Gastroesophageal sphincter (tissue), 4 donors: Measurements from ENCODE around the gene FER. TPM values are rescaled to one million over a fixed set of nuclear protein-coding genes. Genes with fewer than 3 reads are reported as not detected.
A peak's percentile ranks its signal among the peaks of the same experiment; 100 is the strongest.

ENCODE experiments used
- ATAC-seq: fragments of 150-250 bp; one replicate; pipeline ENCODE4 v1.9.1; 2016; ENCODE audit warnings: mild to moderate bottlenecking, moderate library complexity
- H3K27ac ChIP-seq, 4 donors: fragments of 200-600 bp; sonication (generic) in 3 of 4; 1 replicate in 3 of 4; 2 replicates in 1 of 4; pipeline ENCODE4 v1.5.1; 2016 to 2019
- H3K27me3 ChIP-seq: fragments of 200-600 bp; sonication (generic); one replicate; pipeline ENCODE4 v1.5.1; 2019
- H3K36me3 ChIP-seq, 2 donors: fragments of 200-600 bp; sonication (generic); one replicate each; pipeline ENCODE4 v1.5.1; 2019; ENCODE audit warnings: control low read depth in 1 of 2
- H3K4me1 ChIP-seq, 3 donors: fragments of 200-600 bp; sonication (generic); 1 replicate in 2 of 3; 2 replicates in 1 of 3; pipeline ENCODE4 v1.5.1; 2016 to 2019; ENCODE audit warnings: control low read depth in 2 of 3
- H3K4me3 ChIP-seq, 2 donors: fragments of 200-600 bp; sonication (generic); one replicate each; pipeline ENCODE4 v1.5.1; 2019; ENCODE audit warnings: mild to moderate bottlenecking in 1 of 2, moderate library complexity in 1 of 2
- H3K9me3 ChIP-seq, 3 donors: fragments of 200-600 bp; sonication (generic); one replicate each; pipeline ENCODE4 v1.5.1; 2017 to 2019; ENCODE audit warnings: control low read depth in 2 of 3
- EP300 ChIP-seq: sonication (generic); formaldehyde crosslinking; IDR thresholded peaks from one replicate; pipeline ENCODE4 v1.6.1; 2017; ENCODE audit warnings: antibody characterized with exemption, mild to moderate bottlenecking
- POLR2A ChIP-seq, 2 donors: fragments of 450-650 bp; IDR thresholded peaks; one replicate each; pipeline ENCODE4 v1.6.1; 2017; ENCODE audit warnings: antibody characterized with exemption in 2 of 2, mild to moderate bottlenecking in 2 of 2, moderate library complexity in 1 of 2
- POLR2AphosphoS5 ChIP-seq: sonication (generic); formaldehyde crosslinking; IDR thresholded peaks from one replicate; pipeline ENCODE4 v1.6.1; 2017; ENCODE audit warnings: antibody characterized with exemption
- WGBS, 2 donors: methylation state at CpG; one replicate each; pipeline ENCODE4 v1.1.5; 2018; ENCODE audit warnings: low coverage in 1 of 2; 5-methylcytosine and 5-hydroxymethylcytosine counted together
- total RNA-seq, 4 donors: library from RNA; depleted of rRNA; stranded (reverse); fragments of >200 nt; gene quantifications; one replicate each; pipeline ENCODE4 v1.1.0, GENCODE V29; 2016
- TF ChIP-seq, protein P1 (sequence below), 4 experiments: fragments of 200-600 bp in 2 of 4; fragments of 450-650 bp in 2 of 4; sonication (generic) in 1 of 4; IDR thresholded peaks; one replicate each; pipeline ENCODE4 v1.5.1; 2017 to 2019; ENCODE audit warnings: antibody characterized with exemption in 4 of 4, mild to moderate bottlenecking in 2 of 4, moderate library complexity in 2 of 4

Gene FER
- total RNA-seq, 4 donors from 2014 or later, result 23.2 to 45.3 (median 32.5) TPM

DNA sequence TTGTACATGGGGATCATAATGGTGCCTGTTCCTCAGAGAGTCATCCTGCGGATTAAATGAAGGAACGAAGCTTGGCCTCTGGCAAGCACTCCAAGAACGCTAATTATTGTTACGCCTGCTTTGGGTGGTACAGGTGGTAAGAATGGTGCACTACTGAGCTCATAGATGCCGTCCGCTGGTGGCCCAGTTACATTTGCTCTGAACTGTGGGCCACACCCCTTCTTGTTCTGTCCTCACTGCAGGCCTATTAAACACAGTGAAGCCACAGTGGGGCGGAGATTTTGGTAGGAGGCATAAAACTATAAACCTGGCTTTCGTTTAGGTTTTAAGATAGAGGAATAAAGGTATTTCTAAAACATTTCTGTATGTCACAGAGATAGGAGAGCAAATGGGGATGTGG lies 40.6 kb upstream of the FER start:
- TF ChIP-seq POLR2A (IDR thresholded peaks at IDR 0.05), result no peak
- TF ChIP-seq POLR2AphosphoS5, result no peak
- no peak for TF ChIP-seq EP300
- TF ChIP-seq, protein P1, sequence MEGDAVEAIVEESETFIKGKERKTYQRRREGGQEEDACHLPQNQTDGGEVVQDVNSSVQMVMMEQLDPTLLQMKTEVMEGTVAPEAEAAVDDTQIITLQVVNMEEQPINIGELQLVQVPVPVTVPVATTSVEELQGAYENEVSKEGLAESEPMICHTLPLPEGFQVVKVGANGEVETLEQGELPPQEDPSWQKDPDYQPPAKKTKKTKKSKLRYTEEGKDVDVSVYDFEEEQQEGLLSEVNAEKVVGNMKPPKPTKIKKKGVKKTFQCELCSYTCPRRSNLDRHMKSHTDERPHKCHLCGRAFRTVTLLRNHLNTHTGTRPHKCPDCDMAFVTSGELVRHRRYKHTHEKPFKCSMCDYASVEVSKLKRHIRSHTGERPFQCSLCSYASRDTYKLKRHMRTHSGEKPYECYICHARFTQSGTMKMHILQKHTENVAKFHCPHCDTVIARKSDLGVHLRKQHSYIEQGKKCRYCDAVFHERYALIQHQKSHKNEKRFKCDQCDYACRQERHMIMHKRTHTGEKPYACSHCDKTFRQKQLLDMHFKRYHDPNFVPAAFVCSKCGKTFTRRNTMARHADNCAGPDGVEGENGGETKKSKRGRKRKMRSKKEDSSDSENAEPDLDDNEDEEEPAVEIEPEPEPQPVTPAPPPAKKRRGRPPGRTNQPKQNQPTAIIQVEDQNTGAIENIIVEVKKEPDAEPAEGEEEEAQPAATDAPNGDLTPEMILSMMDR (IDR thresholded peaks at IDR 0.05), result no peak
- Histone ChIP-seq H3K27me3 (no peaks in the 10 kb centered on the region), H3K36me3 (no peaks in the 10 kb centered on the region), H3K27ac (no peak overlapping the region), H3K9me3 (no peaks in the 10 kb centered on the region), H3K4me3 (no peak overlapping the region), H3K4me1 (no peaks in the 10 kb centered on the region)
- 92 to 93% methylated on average over 6 to 8 of the region's 8 CpGs for WGBS, 2 donors
- ATAC-seq, result no peak

DNA sequence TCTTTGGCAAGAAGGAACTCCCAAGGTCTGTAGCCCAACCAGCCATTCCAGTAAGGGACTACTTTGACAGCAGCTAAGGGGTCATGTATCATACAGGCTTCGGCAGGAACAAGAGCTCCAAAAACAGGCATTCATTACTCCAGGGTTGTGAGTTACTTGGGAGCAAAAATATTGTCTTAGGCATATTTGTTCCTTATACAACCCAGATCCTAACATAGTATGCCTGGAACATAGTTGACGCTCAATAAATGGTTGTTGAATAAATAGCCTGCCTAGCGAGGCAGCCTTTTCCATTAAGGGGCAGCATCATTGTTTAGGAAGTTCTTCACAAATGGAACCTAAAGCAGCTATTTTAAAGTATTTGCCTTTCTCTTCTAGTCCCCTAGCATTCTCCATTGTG lies 35.8 kb upstream of the FER start:
- Histone ChIP-seq H3K4me3 (no peak overlapping the region), H3K27ac (no peak overlapping the region), H3K36me3 (no peaks in the 10 kb centered on the region), H3K9me3 (no peaks in the 10 kb centered on the region), H3K4me1 (peaks cover 0 to 7% (median 2%) of the 10 kb centered on the region in 3 donors), H3K27me3 (no peaks in the 10 kb centered on the region)
- no peak for TF ChIP-seq POLR2AphosphoS5
- TF ChIP-seq EP300, result no peak
- TF ChIP-seq, protein P1 (IDR thresholded peaks at IDR 0.05), result no peak
- TF ChIP-seq POLR2A (IDR thresholded peaks at IDR 0.05), result no peak
- WGBS, 2 donors, result 41 to 76% methylated on average over 3 of the region's 3 CpGs
- ATAC-seq, result no peak

DNA sequence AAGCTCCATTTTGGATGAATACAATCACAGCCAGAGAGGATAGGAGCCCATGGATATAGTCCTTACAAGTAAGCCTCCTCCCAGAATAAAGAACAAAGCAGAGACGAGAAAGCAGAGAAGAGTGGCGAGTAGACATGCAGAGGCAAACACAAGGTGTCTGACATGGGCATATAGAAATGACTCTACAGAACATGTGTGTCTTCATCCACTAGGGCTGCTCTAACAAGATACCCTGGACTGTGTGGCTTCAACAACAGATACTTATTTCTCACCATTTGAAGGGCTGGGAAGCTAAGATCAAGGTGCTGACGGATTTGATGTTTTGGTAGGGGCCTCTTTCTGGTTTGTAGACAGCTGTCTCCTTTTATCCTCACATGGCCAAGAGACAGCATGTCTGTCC lies 32.3 kb upstream of the FER start:
- no peaks in the 10 kb centered on the region for H3K27me3 ChIP-seq
- H3K36me3 ChIP-seq, result no peaks in the 10 kb centered on the region
- H3K4me1 ChIP-seq, result peaks cover 0 to 11% (median 2%) of the 10 kb centered on the region in 3 donors
- ATAC-seq, result no peak
- 82 to 87% methylated on average over 3 of the region's 3 CpGs for WGBS, 2 donors
- H3K9me3 ChIP-seq, result no peaks in the 10 kb centered on the region
- TF ChIP-seq, protein P1 (IDR thresholded peaks at IDR 0.05), result no peak
- no peak for TF ChIP-seq POLR2AphosphoS5
- no peak for TF ChIP-seq EP300
- no peak for TF ChIP-seq POLR2A (IDR thresholded peaks at IDR 0.05)
- no peak overlapping the region for H3K27ac ChIP-seq
- no peak overlapping the region for H3K4me3 ChIP-seq

DNA sequence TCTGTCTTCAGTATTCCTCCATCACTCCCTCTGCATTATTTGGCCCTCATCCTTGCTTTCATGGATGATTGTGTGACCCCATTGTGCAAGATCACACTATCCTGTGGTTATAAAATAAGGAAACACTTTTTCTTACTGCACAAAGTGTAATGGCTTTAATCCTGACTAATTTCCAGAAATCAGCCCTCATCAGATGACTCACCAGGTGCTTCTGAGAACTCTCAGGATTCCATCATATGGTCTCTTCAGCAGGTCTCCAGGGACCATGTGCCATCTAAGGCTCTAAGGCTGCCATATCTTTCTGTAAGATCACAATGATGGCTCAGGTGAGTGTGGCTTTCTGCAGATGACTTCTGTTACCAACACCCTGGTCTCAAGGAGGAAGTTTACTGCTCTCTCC lies 27.3 kb upstream of the FER start:
- ATAC-seq, result no peak
- H3K9me3 ChIP-seq, result no peaks in the 10 kb centered on the region
- H3K27me3 ChIP-seq, result no peaks in the 10 kb centered on the region
- H3K36me3 ChIP-seq, result no peaks in the 10 kb centered on the region
- no peak overlapping the region for H3K27ac ChIP-seq
- H3K4me1 ChIP-seq, result peaks cover 0 to 4% (median 0%) of the 10 kb centered on the region in 3 donors
- H3K4me3 ChIP-seq, result no peak overlapping the region
- TF ChIP-seq POLR2A (IDR thresholded peaks at IDR 0.05) (no peak), POLR2AphosphoS5 (no peak), EP300 (no peak)
- TF ChIP-seq, protein P1 (IDR thresholded peaks at IDR 0.05), result no peak

DNA sequence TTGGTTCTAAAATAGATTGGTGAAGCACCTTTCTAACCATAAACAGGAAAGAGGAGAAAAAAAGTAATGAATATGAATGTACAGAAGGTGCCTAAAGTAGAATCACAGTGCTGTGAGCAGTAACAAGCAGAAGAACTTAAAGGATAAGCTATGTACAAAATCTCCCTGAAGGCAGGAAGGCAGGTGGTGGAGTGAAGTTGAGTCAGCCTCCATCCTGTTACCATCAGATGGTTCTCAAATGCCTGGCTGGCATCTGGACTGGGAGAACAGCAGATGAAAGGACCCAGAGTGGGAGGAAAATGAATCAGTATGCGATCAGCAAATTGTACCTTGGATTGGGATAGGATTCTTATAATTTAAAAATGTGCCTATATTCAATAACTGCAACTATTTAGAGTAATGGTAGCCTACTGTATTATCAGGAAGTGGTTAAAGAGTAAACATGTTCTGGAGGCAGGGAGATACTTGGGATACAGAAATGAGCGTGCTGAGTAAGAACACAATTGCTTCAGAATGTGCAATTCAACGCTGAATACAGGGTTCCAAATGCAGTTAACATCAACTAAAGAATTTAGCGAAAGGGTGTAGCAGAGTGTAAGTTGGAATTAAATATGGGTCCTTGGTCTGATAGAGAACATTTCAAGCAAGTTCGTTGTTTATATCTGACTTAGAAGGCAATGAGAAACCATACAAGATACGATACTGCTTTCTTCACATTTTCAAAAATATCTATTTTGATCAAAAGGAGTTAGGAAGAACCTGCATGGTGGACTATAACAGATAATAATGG lies 21.1 kb upstream of the FER start:
- ATAC-seq, result no peak
- H3K4me3 ChIP-seq, result peak overlapping the region; percentile 84 to 85
- H3K36me3 ChIP-seq, result no peaks in the 10 kb centered on the region
- no peaks in the 10 kb centered on the region for H3K27me3 ChIP-seq
- peak overlapping the region in 3 of 4 donors; percentile 89 to 94 (median 90) for H3K27ac ChIP-seq
- TF ChIP-seq POLR2A (IDR thresholded peaks at IDR 0.05) (no peak), EP300 (no peak), POLR2AphosphoS5 (no peak)
- TF ChIP-seq, protein P1 (IDR thresholded peaks at IDR 0.05), result no peak
- H3K4me1 ChIP-seq, result peaks cover 0 to 24% (median 0%) of the 10 kb centered on the region in 3 donors
- 81 to 86% methylated on average over 4 to 6 of the region's 6 CpGs for WGBS, 2 donors
- H3K9me3 ChIP-seq, result no peaks in the 10 kb centered on the region
